ENCODE results near the gene RIBC2.

The RIBC2 gene

GRCh38 chr22:45475063-45475747 is 61.7 kb downstream of the RIBC2 start:
- DNase-seq (ENCODE audit: low read depth), result no peak

GRCh38 chr22:45475851-45476514 is 62.5 kb downstream of the RIBC2 start:
- no peak for DNase-seq (ENCODE audit: low read depth)

DNA sequence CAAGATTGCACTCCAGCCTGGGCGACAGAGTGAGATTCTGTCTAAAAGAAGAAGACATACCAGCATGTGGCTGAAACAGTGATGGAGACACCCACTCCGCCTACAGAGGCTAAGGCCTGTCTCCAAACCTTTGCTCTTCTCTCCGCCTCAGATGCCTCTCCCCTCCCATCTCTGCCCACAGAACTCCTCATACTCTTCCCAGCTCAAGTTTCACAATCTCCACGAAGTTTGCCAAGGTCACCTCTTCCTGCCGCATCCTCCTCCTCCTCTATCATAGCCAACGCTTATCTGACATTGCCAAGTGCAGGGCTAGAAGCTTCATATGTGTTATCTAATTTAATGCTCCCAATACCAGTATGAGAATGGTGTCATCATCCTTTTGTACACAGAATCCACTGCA is 63.3 kb downstream of the RIBC2 start:
- DNase-seq (ENCODE audit: low read depth), result no peak

DNA sequence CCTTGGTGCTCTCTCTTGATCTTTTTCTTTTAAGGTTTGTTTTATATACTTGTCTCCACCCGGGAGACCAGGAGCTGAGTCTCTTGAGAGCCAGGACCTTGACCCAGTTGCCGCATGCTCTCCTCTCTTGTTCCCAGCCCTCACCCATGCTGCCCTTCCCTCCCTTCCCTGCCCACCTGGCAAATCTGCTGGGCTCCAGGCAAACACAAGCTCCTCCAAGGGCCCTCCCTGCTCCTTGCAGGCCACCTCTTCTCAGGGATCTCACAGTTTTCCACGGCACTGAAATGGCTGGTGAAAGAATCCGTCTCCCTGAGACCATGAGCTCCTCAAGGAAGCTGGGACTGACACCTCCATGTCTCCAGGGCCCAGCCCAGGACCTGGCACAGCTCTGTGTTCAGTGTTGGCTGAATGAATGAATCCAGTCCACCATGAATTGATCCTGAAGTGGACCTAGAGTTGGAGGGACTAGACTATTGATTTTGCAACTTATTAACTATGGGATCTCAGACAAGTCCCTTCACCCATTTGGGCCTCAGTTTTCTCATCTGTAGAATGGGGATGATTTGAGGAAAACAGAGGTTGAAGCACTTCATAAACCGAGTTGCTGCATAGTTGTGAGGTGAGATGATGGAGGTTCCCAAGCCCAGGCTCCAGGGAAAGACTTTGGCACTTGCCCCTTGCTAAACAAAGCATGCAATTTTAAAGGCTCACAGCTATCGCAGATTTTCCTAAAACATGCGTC is 64.0 kb downstream of the RIBC2 start:
- DNase-seq (ENCODE audit: low read depth), result no peak

- no peak for DNase-seq (ENCODE audit: low read depth)
Observed at GRCh38 chr22:45478108-45478771, 64.7 kb downstream of the RIBC2 start.

DNA sequence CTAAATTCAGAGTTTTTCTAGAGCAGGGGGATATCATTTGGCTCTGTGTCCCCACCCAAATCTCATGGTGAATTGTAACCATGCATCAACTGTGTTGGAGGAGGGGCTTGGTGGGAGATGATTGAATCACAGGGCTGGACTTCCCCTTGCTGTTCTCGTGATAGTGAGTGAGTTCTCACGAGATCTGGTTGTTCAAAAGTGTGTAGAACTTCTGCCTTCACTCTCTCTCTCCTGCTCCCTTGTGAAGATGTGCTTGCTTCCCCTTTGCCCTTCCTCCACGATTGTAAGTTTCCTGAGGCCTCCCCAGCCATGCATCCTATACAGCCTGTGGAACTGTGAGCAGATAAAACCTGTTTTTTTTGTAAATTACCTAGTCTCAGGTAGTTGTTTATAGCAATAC is 67.2 kb downstream of the RIBC2 start:
- DNase-seq (ENCODE audit: low read depth), result no peak

DNA sequence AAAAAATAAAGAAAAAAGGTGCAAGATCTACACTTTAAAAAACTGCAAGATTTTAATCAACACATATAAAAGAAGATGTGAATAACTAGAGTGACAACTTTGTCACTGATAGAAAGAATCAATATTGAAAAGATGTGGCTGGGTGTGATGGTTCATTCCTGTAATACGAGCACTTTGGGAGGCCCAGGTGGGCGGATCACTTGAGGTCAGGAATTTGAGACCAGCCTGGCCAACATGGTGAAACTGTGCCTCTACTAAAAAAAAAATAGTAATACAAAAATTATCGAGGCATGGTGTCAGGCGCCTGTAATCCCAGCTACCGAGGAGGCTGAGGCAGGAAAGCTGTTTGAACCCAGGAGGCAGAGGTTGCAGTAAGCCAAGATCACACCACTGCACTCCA is 68.2 kb downstream of the RIBC2 start:
- no peak for DNase-seq (ENCODE audit: low read depth)

All from activated T-cell treated with anti-CD3 and anti-CD28 coated beads for 24 hours (primary cell).